ENCODE measurements around the gene FAM193B.
A peak's percentile ranks its signal among the peaks of the same experiment; 100 is the strongest.
"Not testable (repeated sequence)": the region's sequence is repeated elsewhere in the genome, so short reads cannot be mapped to it uniquely, and the experiment has no call there.

Gene FAM193B

GRCh38 chr5:177537389-177538361 is 16.7 kb downstream of the FAM193B start:
- DNase-seq (ENCODE audit: low read depth) = no peak

- no peak for DNase-seq (ENCODE audit: low read depth)
Observed at GRCh38 chr5:177536386-177536785, 18.0 kb downstream of the FAM193B start.

- no peak for DNase-seq (ENCODE audit: low read depth)
Observed at GRCh38 chr5:177535125-177535524, 19.2 kb downstream of the FAM193B start.

- not testable (repeated sequence) for DNase-seq (ENCODE audit: low read depth)
Observed at GRCh38 chr5:177534433-177534832, 19.9 kb downstream of the FAM193B start.

GRCh38 chr5:177531209-177531940 is 23.0 kb downstream of the FAM193B start:
- no peak for DNase-seq (ENCODE audit: low read depth)

- no peak for DNase-seq (ENCODE audit: low read depth)
Observed at GRCh38 chr5:177530638-177531037, 23.7 kb downstream of the FAM193B start.

- DNase-seq (ENCODE audit: low read depth) = no peak
Observed at GRCh38 chr5:177529247-177530203, 24.8 kb downstream of the FAM193B start.

GRCh38 chr5:177528631-177529030 is 25.7 kb downstream of the FAM193B start:
- DNase-seq (ENCODE audit: low read depth) = no peak

GRCh38 chr5:177527595-177527994 is 26.8 kb downstream of the FAM193B start:
- DNase-seq (ENCODE audit: low read depth) = no peak

GRCh38 chr5:177526791-177527190 is 27.6 kb downstream of the FAM193B start:
- no peak for DNase-seq (ENCODE audit: low read depth)

GRCh38 chr5:177526191-177526590 is 28.2 kb downstream of the FAM193B start:
- DNase-seq (ENCODE audit: low read depth) = no peak

GRCh38 chr5:177524941-177525655 is 29.3 kb downstream of the FAM193B start:
- DNase-seq (ENCODE audit: low read depth) = no peak

- no peak for DNase-seq (ENCODE audit: low read depth)
Observed at GRCh38 chr5:177524539-177524900, 29.8 kb downstream of the FAM193B start.

- no peak for DNase-seq (ENCODE audit: low read depth)
Observed at GRCh38 chr5:177523711-177524538, 30.4 kb downstream of the FAM193B start.

- no peak for DNase-seq (ENCODE audit: low read depth)
Observed at GRCh38 chr5:177520916-177521513, 33.3 kb downstream of the FAM193B start.

GRCh38 chr5:177520271-177520670 is 34.1 kb downstream of the FAM193B start:
- DNase-seq (ENCODE audit: low read depth) = no peak

- DNase-seq (ENCODE audit: low read depth) = no peak
Observed at GRCh38 chr5:177519463-177520235, 34.7 kb downstream of the FAM193B start.

- peak; percentile 91 for DNase-seq (ENCODE audit: low read depth)
Observed at GRCh38 chr5:177516601-177517568, 37.5 kb downstream of the FAM193B start, which contains the start of gene DDX41. Gene DDX41 (minus strand): TSS chr5:177516961. CDS start chr5:177516945, 16 bp downstream.
